Fibroblast of skin of scalp (primary cell): ENCODE data around the gene PXDN.

Experiments used
- DNase-seq: peaks from one replicate; pipeline ENCODE4 v3.0.0-alpha.2; 2013

Gene PXDN

DNA sequence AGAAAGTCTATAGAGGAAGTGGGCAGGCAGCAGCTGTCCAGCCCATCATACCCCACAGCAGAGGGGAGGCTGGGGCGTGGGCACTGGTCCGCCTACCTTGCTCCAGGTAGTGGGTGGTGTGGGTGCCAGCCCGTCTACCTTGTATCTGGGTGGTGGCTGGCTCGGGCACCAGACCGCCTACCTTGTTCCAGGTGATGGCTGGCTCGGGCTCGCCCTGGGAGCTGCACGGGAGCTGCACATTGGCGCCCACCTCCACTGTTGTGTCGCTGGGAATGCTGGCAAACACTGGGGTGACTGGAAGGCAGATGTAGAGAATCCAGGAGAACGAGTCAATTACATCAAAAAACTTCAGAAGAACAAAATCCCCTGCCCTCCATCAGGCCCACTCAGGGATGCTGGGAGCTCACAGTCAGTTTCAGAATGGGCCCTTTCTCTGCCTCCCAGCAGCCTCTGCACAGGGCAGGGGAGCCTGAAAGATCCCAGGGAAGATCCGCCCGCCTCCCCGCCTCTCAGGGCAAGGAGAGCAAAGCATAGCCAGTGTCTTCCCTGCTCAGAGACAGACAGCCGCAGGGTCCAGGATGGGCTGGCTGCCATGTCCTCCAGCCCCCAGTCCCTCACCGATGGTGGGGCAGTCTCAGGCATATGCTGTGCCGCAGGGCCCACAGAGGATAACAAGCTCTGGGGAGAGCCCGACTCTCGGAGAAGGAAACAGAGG lies 82.3 kb downstream of the PXDN start:
- no peak for DNase-seq

GRCh38 chr2:1660656-1661640 lies 83.4 kb downstream of the PXDN start:
- no peak for DNase-seq

GRCh38 chr2:1659951-1660565 lies 84.3 kb downstream of the PXDN start:
- no peak for DNase-seq

GRCh38 chr2:1658394-1659151 lies 85.7 kb downstream of the PXDN start:
- DNase-seq = no peak

GRCh38 chr2:1656961-1657841 lies 87.1 kb downstream of the PXDN start:
- no peak for DNase-seq

DNA sequence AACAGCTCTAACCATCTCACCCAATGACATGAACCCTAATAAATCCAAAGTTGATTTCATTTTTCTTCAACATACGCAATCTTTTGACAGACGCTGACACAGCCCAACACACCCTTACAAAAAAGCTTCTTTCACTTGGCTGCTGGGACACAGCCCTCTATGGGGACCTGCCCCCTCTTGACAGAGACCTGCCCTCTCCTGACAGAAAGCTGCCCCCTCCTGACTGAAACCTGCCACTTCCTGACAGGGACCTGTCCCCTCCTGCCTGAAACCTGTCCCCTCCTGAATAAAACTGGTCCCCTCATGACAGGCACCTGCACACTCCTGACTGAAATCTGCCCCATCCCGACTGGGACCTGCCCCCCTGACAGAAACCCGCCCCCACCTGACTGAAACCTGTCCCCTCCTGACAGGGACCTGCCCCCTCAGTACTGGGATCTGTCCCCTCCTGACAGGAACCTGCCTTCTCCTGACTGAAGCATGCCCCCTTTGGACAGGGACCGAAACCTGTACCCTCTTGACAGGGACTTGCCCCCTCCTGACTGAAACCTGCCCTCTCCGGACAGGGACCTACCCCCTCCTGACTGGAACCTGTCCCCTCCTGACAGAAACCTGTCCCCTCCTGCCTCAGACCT lies 87.9 kb downstream of the PXDN start:
- no peak for DNase-seq

DNA sequence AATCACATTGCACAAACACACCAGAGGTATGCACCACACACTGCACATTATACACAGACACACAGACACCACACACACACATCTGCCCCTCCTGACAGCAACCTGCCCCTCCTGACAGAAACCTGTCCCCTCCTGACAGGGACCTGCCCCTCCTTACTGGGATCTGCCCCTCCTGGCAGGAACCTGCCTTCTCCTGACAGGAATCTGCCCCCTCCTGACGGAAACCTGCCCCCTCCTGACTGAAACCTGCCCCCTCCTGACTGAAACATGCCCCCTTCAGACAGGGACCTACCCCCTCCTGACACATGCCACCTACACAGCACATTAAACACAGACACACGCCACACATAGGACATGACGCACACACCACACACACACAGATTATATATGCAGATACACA lies 88.9 kb downstream of the PXDN start:
- DNase-seq = no peak

DNA sequence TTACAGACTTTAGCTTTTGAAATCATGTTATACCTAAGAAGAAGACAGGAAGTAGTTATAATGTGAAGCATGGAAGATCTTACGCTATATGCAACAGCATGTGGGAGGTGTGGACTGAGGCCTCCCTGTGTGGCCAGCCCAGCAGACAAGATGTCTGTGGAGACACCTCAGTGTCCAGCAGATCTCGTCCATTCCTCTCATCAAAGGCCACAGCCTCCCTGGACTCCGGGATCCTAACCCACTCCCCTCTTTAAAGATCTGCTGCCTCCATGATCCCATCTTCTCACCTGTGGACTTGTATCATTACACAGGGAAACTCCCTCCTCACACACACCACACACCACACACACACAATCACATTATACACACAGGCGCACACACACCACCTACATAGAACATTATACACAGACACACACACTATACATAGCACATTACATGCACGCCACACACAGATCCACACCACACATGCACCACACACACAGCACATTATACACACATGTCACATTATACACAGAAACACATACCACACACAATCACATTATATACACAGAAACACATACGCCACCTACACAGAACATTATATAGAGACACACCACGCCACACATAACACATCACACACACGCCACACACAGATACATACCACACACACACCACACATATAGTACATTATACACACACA lies 89.5 kb downstream of the PXDN start:
- no peak for DNase-seq

DNA sequence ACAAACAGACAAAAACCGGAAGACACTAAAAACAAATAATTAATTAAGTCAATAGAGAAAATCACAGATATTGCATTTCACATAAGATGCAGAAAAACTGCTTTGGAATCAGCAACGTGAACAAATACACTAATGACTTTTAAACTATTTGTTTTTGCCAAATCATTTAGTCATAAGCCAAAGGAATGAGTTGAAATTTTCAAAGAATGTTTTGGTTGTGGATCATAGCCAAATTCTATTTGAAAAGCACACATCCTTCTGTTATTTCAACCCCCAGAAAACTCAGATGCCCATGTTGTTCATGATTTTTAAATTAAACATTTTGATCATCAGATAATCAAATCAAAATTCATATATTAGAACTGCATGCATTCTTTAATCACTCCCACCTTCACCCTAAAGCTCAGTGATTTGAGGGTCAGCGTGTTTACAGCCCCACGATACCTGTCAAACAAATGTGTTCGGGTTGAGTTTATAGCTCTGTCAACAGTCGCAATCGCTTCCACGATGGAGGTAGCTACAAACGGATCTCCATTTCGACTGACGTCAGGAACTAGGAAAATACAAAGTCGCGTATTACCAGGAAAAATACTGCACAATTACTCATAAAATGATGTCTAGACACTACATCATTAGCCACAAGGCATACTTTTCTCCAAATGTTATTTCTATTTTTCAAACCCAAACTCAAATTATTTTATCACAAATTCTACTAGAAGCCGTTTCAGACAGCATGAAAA lies 90.2 kb downstream of the PXDN start:
- DNase-seq = peak; percentile 92

DNA sequence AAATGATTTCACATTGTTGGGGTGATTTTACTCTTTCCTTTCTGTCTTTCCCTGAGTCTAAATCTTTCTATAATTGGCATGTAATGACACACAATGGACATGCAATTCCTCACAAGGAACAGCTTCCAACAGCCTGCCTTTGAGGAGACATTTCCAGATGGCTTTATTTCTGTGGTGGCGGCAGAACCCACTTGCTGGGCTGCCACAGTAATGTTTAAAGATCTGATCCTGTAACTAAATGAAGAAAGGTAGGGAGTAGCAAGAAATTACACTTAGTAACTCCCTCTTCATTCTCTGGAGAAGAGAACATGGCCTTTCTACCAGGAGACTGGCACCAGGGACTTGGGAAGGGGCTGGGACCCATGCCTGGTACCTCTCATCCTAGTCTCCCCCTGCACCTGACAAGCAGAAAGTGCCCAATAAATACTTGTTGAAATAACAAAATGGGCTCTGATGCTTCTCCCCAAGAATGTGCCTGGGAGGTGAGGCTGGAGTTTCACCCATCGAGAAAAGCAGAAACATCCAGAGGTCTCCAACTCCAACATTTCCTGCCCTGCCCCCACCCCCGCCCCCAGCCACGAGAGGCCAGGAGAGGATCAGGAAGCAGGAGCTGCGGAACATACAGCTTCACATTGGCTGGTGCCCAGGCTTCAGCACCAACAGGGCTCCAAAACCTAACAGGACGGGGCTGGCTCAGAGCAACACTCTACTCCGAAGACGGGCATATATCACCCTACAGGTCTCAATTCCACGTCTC lies 92.1 kb downstream of the PXDN start:
- DNase-seq = no peak

GRCh38 chr2:1651121-1652033 lies 92.9 kb downstream of the PXDN start:
- DNase-seq = no peak

- no peak for DNase-seq
Measured at GRCh38 chr2:1650085-1650872, 94.0 kb downstream of the PXDN start.

GRCh38 chr2:1649103-1650084 lies 94.9 kb downstream of the PXDN start:
- no peak for DNase-seq

DNA sequence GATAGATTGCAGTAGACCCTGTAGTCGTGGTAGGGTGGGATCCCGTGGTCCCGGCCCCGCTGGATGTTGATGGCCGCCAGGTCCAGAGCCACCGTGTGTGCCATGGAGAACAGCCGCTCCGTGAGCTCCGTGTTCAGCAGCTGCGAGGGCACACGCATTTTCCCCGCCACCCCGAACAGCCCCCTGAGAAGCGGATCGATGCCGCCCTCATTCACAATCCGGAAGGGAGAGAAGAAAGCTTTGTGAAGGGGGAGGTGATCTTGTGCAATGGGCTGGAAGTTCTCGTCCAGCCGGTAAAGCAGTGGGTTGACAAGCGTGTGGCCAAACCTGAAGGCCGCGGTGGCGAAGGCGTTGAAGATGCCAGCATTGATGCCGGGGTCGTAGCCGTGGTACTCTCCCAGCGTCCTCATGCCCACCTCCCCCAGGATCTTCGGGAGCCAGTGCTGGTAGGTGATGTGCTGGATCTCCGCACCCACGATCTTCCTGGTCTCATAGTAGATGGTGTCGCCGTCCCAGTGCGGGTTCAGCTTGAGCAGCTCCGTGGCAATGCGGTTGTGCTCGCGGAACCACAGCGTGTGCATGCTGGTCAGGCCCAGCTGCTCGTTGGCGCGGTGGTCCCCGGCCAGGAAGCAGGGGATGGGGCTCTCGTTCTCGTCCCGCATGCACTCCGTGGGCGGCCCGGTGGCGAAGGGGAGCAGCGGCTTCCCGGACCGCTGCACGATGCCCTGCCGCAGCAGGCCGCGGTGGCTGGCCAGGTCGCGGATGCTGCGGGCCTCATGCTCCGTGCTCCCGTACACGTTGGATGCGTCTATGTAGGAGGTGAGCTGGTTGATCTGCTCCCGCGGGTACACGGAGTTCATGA lies 95.8 kb downstream of the PXDN start:
- no peak for DNase-seq
